Fibroblast of skin of left biceps (primary cell): ENCODE results near the gene BLOC1S3.

Experiments used
- DNase-seq, 2 experiments: peaks; one replicate each; pipeline ENCODE4 v3.0.0-alpha.2; 2013; ENCODE audit warnings: low read depth in 2 of 2

BLOC1S3 gene

DNA sequence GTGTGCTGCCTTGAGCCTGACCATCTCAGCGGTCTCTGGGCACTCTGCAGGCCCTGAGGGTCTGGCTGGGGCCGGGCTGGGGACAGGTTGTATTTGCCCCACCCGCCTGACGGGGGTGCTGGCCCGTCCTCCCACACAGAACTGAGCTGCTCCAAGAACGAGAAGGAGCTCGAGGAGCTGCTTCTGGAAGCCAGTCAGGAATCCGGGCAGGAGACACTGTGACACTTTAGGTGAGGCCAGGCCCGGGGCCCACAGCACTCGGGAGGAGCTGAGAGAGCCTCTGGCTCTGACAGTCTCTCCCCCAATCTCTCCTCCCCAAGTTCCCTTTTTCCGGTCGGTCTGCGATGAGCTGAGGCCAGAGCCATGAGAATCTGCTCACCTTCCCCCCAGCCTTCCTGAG is 32.3 kb upstream of the BLOC1S3 start:
- no peak for DNase-seq

DNA sequence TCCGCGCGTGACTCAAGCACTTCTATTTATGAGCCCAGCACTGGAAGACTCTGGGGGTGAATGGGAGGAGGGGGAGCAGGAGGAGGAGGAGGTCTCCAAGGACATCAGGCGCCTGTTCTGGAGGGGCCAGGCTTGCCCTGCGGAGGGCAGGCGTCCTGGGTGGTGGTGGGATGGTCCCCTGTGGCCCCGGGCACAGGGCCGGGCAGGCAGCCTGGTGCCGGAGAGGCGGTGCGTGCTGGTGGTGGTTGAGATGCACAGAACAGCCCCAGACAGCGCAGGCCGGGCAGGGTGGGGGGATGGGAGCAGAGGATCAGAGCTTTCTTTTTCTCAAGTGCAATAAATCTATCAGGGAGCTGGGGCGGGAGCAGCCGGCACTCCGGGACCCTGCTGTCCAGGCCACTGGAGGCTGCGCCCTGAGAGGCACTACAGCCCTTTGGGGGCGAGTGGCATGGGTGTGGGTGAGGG is 31.8 kb upstream of the BLOC1S3 start:
- no peak for DNase-seq

DNA sequence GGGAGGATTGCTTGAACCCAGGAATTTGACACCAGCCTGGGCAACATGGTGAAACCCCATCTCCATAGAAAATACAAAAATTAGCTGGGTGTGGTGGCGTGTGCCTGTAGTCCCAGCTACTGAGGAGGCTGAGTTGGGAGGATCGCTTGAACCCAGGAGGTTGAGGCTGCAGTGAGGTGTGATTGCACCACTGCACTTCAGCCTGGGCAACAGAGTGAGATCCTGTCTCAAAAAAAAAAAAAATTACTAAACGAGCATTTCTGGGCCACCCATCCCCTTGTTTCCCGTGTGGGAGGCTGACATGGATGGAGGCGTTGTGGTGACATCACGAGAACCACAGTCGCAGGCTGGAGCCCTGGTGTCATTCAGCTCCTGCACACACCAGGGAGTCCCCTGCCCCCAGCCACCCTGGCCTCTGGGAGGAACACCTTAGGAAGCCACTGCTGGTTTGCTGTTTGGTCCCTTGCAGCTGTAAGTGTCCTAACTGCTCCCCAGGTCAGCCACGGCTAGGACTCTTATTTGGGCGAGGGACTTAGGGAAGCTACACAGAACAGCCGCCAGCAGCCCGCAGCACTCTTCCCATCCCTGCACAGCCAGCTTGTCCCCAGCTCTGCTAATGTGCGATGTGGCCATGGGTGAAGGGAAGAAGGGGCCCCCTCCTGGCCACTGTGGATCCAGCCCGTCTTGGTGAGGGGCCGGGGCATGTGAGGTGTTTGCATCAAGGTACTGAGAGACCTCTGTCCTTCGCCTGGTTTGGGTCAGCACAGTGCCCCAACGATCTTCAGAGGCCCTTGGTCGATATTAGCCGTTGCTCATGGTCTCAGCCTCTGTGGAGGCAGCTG is 30.5 kb upstream of the BLOC1S3 start:
- DNase-seq = no peak

DNA sequence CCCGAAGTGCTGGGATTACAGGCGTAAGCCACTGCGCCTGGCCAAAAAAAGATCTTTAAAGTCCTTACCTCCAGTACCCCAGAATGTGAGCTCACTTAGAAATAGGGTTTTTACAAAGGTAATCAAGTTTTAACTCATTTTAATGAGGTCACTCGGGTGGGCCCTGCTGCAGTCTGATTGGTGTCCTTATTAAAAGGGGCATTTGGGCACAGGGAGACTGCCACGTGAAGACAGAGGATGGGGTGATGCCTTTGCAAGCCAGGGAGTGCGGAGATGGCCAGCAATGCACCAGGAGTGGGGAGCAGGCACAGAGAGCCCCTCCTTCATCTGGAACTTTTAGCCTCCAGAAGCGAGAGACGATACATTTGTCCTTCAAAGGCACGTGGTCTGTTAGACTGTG is 29.5 kb upstream of the BLOC1S3 start:
- no peak for DNase-seq

- no peak for DNase-seq
Observed at GRCh38 chr19:45150180-45150579, 28.4 kb upstream of the BLOC1S3 start.

DNA sequence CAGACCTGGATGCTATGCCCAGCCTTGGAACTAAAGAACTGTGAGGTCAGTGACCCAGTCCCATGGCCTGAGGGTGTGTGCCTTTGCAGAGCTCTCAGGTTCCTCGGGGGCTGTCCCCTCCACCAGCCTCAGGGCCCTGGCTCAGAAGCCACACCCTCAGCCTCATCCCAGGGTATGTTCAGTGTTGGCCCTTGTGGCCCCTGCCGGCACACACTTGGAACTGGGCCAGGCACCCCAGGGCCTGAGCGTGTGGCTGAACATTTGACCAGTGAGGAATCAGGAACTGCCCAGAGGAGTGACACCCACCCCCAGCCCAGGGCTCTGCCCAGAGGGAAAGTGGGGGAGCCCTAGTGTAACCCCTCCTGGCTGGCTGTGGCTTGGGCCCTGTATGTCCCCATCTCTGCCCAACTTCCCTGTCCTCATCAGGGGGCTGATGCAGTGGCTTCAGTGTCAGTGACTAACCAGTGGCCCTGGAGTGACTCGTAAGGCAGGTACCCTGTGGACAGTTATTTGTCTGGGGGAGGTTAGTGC is 27.8 kb upstream of the BLOC1S3 start:
- DNase-seq = no peak

GRCh38 chr19:45151320-45151719 is 27.3 kb upstream of the BLOC1S3 start:
- no peak for DNase-seq

- DNase-seq = no peak
Observed at GRCh38 chr19:45151821-45152503, 26.6 kb upstream of the BLOC1S3 start.

DNA sequence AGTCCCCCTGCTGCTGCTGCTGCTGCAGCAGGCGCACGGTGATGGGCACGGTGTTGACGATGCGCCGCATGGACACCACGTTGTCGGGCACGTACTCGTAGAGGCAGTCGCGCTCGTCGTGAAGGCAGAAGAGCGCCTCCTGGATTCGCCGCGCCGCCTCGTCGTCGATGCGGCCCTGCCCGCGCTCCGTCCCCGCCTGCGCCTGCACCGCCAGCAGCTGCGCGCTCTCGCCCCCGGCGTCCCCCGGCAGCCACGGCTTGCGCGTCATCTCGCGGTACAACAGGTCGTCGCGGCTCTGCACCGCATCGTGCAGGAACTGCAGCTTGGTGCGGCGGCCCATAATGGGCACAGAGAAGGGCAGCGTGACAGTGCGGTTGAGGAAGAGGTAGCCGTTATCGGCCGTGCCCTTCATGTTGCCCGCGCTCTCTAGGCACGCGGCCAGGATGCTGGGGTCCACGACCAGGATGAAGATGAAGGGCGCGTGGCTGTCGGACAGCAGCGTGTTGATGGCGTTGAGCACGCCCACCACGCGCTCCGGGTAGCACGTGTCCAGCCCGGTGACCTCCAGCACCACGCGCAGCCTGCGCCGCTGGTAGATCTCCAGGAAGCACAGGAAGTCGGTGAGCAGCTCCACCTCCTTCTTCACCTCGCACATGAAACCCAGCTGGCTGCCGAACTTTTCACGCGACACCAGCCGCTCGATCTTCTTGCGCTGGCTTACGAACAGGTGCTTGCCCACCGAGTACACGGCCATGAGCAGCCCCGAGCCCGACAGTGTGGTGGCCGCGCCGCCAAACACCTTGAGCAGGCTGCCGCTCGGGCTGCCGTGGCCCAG is 25.9 kb upstream of the BLOC1S3 start:
- DNase-seq = no peak

DNA sequence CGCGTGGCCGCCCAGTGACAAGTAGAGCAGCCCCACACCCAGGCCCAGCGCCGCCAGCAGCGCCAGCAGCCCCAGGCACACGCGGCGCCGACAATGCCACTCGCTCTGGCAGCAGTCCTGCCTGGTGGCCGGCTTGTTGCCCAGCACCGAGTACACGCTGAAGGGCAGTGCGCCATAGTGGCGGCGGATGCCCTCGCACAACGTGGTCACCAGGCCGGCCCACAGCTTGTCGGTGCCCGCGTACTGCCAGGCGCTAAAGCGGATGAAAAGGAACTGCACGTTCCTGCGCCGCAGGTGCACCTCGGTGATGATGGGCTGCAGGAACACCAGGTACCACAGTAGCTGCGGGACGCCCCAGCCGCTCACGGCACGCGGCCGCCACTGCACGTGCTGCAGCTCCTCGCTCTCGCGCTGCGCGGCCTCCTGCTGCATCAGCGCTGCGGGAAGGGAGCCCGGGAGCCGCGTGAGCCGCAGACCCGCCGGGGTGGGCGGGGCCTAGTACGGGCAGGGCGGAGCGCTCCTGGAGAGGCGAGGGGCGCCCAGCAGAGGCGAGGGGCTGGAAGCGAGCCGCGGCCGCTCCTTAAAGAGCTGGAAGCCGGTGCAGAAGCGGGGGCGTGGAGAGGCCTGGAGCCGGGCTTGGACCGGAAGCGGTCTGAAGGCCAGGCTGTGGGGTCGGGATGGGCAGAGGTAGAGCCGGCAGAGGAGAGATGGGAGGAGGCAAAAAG is 25.1 kb upstream of the BLOC1S3 start:
- no peak for DNase-seq

DNA sequence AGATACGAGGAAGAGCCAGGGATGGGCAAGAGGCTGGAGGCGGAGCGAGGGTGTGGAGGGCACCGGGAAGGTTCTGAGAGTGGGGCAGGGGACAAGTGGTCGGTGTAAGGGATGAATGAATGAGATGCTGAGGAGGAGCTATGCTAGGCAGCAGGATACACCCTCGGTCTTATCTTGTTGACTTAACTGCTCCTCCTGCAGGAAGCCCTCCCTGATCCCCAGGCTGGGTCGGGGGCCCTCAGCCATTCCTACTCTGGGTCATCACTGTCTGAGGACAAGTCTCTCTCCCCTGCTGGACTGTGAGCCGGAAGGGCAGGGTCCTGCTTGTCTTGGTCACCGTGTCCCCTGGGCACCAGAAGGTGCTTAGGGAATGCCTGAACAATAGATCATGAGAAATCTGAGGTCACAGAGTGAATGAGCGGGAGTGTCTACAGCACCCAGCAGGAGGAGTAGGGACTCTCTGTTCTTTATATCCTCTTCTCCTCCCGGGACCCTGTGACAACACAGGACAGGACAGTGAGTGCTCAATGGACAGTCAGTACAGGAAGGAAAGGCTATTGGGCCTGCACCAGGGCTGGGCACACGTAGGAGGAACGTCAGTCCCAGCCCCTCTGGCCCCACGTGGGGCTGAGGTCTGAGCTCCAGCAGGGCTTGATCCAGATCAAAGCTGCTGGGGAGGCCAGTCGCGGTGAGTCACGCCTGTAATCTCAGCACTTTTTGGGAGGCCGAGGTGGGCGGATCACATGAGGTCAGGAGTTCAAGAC is 24.3 kb upstream of the BLOC1S3 start:
- no peak for DNase-seq

DNA sequence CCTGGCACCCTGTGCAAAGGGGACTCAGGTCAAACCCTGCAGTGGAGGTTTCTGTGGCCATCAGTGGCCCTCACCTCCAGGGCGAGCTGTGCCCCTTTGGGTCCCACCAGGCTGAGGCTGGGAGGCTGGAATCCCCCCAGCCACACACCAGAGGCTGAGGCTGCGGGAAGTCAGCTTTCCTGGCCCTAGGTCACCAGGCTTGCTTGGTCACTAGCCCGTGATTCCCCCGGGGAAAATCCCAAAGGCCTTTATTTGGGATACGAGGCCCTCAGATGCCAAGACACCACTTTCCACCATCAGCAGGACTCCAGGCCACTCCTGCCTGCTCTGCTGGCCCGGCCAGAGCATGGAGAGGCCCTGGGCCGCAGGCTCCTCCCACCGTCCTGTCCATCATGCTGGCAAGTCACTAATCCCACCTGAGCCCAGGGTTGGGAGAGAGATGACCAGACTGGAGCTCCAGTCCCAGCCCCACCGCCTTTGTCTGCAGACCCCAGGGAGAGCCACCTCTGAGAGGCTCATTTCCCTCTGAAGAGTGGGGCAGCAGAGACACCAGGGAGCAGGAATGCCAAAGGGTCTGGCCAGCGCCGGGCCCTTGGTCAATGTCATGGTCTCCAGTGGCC is 22.5 kb upstream of the BLOC1S3 start:
- DNase-seq = no peak

GRCh38 chr19:45156751-45157150 is 21.8 kb upstream of the BLOC1S3 start:
- no peak for DNase-seq

DNA sequence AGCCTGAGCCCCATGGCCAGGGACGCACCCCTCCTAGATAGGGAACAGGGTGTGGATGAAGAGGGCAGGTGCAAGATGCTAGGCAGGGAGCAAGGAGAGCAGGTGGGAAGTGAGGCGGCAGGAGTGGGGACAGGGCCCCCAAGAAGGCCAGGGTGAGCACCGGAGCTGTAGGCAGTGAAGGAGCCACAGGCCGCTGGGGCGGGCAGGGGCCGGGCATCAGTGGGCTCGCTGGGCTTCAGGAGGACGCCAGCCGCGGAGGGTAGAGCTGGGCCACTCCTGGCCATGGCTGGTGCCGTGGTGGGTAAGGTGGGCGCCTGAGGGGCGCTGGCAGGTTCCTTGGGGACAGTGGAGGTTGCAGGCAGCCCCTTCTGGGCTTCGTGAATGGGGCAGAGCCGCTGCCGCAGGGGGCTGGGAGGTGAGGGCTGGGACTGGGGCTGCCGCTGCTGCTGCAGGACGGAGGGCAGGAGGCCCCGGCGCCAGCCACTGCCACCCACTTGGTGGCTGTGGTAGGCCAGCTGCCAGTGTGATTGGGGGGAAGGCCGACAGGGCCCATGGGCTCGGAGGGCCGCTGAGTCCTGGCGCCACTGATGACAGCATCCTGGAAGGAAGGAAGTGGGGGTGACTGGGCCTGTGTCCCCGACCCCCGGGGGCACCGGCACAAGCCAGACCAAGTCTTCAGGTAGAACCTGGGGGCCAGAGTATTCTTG is 19.9 kb upstream of the BLOC1S3 start:
- no peak for DNase-seq

DNA sequence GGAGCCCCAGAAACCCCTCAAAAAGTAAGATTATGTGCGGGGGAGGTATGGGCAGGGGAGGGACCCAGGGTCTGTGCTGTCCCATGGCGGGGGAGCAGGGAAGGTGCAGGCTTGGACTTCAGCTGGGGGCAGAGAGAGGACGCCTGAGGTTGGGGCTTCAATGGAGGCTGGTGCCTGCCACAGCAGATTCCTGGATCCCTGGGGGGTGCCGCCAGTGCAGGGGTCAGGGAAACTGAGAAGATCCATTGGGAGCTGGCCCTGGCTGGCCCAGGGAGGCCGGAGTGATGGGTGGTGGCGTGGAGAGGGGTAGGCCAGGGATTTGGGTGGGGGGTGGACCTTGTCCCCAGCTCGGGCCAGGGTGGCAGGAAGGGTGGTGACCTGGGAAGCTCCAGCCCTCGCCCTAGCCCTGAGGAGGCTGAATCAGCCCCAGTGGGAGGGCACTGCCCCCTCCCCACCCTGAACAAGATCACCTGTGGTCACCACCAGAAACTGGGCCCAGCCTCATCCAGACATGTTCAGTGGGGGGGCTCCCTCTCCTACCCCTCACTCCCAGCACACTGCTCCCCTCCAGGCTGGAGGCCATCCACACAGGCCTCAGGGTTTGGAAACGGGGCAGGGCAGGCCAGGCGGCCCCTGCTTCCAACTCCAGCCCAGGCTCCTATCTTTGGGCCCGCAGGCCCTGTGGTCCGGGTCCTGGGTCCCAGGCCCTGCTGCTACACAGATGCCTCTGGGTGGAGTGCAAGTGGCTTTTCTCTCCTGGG is 19.2 kb upstream of the BLOC1S3 start:
- no peak for DNase-seq

GRCh38 chr19:45159971-45160324 is 18.6 kb upstream of the BLOC1S3 start:
- no peak for DNase-seq

GRCh38 chr19:45160870-45161737 is 17.5 kb upstream of the BLOC1S3 start, which contains the start of gene NKPD1:
NKPD1 (minus strand) TSS chr19:45160982; CDS start chr19:45160150, 832 bp downstream.
- no peak for DNase-seq
